ENCODE results near the gene UNKL. TPM values are rescaled to one million over a fixed set of nuclear protein-coding genes. Genes with fewer than 3 reads are reported as not detected.

UNKL gene
- total RNA-seq, 1 donor from 2014 or later: 6.1 TPM

GRCh38 chr16:1335996-1336395 is 78.5 kb downstream of the UNKL start:
- H3K4me1 ChIP-seq: peaks cover 16% of the 10 kb centered on the region
- no peak overlapping the region for H3K27ac ChIP-seq
- H3K27ac Mint-ChIP-seq: no peak overlapping the region
- H3K4me3 Mint-ChIP-seq: peak overlapping the region; percentile 73
- no peaks in the 10 kb centered on the region for H3K36me3 ChIP-seq
- no peak for TF ChIP-seq EZH2phosphoT487 (IDR thresholded peaks at IDR 0.05)
- TF ChIP-seq EZH2 (IDR thresholded peaks at IDR 0.05): no peak
- TF ChIP-seq, protein P1, sequence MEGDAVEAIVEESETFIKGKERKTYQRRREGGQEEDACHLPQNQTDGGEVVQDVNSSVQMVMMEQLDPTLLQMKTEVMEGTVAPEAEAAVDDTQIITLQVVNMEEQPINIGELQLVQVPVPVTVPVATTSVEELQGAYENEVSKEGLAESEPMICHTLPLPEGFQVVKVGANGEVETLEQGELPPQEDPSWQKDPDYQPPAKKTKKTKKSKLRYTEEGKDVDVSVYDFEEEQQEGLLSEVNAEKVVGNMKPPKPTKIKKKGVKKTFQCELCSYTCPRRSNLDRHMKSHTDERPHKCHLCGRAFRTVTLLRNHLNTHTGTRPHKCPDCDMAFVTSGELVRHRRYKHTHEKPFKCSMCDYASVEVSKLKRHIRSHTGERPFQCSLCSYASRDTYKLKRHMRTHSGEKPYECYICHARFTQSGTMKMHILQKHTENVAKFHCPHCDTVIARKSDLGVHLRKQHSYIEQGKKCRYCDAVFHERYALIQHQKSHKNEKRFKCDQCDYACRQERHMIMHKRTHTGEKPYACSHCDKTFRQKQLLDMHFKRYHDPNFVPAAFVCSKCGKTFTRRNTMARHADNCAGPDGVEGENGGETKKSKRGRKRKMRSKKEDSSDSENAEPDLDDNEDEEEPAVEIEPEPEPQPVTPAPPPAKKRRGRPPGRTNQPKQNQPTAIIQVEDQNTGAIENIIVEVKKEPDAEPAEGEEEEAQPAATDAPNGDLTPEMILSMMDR (IDR thresholded peaks at IDR 0.05): peak; percentile 31
- H3K9me3 Mint-ChIP-seq: no peaks in the 10 kb centered on the region
- peaks cover 20% of the 10 kb centered on the region for H3F3A ChIP-seq (ENCODE audit: low read depth)
- H3K4me3 ChIP-seq: no peak overlapping the region
- H3K9me3 ChIP-seq (ENCODE audit: low read depth): no peaks in the 10 kb centered on the region
- peaks cover 52% of the 10 kb centered on the region for H4K20me1 ChIP-seq (ENCODE audit: low read depth)
- no peaks in the 10 kb centered on the region for H3K36me3 Mint-ChIP-seq
- peaks cover 15% of the 10 kb centered on the region for H3K27me3 Mint-ChIP-seq (ENCODE audit: insufficient read depth, low read depth)
- peaks cover 36% of the 10 kb centered on the region for H3K4me1 Mint-ChIP-seq
- H3K4me2 ChIP-seq: no peak overlapping the region
- peaks cover 99% of the 10 kb centered on the region for H3K27me3 ChIP-seq
- peak; percentile 83 for DNase-seq (ENCODE audit: low spot score)
- no peak overlapping the region for H3K9ac ChIP-seq
- no peaks in the 10 kb centered on the region for H3K79me2 ChIP-seq (ENCODE audit: low read depth)
- no peak overlapping the region for H2AFZ ChIP-seq (replicated peaks)

- H3K9me3 ChIP-seq (ENCODE audit: low read depth): no peaks in the 10 kb centered on the region
- H4K20me1 ChIP-seq (ENCODE audit: low read depth): peaks cover 52% of the 10 kb centered on the region
- no peak overlapping the region for H3K9ac ChIP-seq
- H3F3A ChIP-seq (ENCODE audit: low read depth): peaks cover 20% of the 10 kb centered on the region
- no peak overlapping the region for H3K27ac ChIP-seq
- Mint-ChIP-seq H3K27me3 (ENCODE audit: insufficient read depth, low read depth) (peaks cover 15% of the 10 kb centered on the region), H3K9me3 (no peaks in the 10 kb centered on the region), H3K4me3 (peak overlapping the region; percentile 73), H3K27ac (no peak overlapping the region), H3K4me1 (peaks cover 36% of the 10 kb centered on the region), H3K36me3 (no peaks in the 10 kb centered on the region)
- no peak for TF ChIP-seq EZH2 (IDR thresholded peaks at IDR 0.05)
- TF ChIP-seq, protein P1 (IDR thresholded peaks at IDR 0.05): no peak
- TF ChIP-seq EZH2phosphoT487 (IDR thresholded peaks at IDR 0.05): no peak
- no peak overlapping the region for H3K4me3 ChIP-seq
- no peak for DNase-seq (ENCODE audit: low spot score)
- no peaks in the 10 kb centered on the region for H3K79me2 ChIP-seq (ENCODE audit: low read depth)
- peaks cover 16% of the 10 kb centered on the region for H3K4me1 ChIP-seq
- H2AFZ ChIP-seq (replicated peaks): no peak overlapping the region
- H3K27me3 ChIP-seq: peaks cover 99% of the 10 kb centered on the region
- no peaks in the 10 kb centered on the region for H3K36me3 ChIP-seq
- no peak overlapping the region for H3K4me2 ChIP-seq
These were observed 79.1 kb downstream of the UNKL start for GRCh38 chr16:1335211-1335971.

DNA sequence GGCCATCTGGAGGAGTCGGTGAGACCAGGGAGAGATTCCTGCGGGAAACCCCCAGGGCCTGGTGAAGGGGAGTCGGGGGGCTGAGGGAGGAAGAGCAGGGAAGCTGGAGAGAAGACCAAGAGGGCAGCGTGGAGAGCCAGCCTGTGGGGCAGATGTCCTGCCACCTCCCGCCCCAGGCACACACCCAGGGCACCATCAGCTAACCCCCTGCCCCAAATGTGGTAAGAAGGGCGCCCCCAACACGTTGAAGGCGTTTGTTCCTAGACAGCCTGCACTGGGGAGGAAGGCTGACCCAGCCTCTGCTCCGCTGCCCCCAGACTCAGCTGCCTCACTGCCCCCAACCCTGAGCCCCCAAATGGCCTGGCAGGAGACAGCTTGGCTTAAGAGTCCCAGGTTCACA is 79.8 kb downstream of the UNKL start:
- Histone ChIP-seq H3K4me3 (peak overlapping the region; percentile 42), H4K20me1 (ENCODE audit: low read depth) (peaks cover 52% of the 10 kb centered on the region), H3K9me3 (ENCODE audit: low read depth) (no peaks in the 10 kb centered on the region), H3K79me2 (ENCODE audit: low read depth) (no peaks in the 10 kb centered on the region), H3K27ac (no peak overlapping the region), H3K4me2 (peak overlapping the region; percentile 77), H3F3A (ENCODE audit: low read depth) (peaks cover 20% of the 10 kb centered on the region), H3K4me1 (peaks cover 16% of the 10 kb centered on the region), H3K27me3 (peaks cover 99% of the 10 kb centered on the region), H3K36me3 (no peaks in the 10 kb centered on the region), H2AFZ (replicated peaks) (no peak overlapping the region), H3K9ac (no peak overlapping the region)
- H3K27me3 Mint-ChIP-seq (ENCODE audit: insufficient read depth, low read depth): peaks cover 15% of the 10 kb centered on the region
- H3K27ac Mint-ChIP-seq: no peak overlapping the region
- H3K4me3 Mint-ChIP-seq: peak overlapping the region; percentile 76
- peaks cover 36% of the 10 kb centered on the region for H3K4me1 Mint-ChIP-seq
- H3K9me3 Mint-ChIP-seq: no peaks in the 10 kb centered on the region
- TF ChIP-seq EZH2 (IDR thresholded peaks at IDR 0.05) (peak; percentile 55), EZH2phosphoT487 (IDR thresholded peaks at IDR 0.05) (peak; percentile 7)
- TF ChIP-seq, protein P1 (IDR thresholded peaks at IDR 0.05): no peak
- no peaks in the 10 kb centered on the region for H3K36me3 Mint-ChIP-seq
- no peak for DNase-seq (ENCODE audit: low spot score)

Data from neural progenitor cell (in vitro differentiated cells).